Measurements from ENCODE around the gene FXR2.

DNA sequence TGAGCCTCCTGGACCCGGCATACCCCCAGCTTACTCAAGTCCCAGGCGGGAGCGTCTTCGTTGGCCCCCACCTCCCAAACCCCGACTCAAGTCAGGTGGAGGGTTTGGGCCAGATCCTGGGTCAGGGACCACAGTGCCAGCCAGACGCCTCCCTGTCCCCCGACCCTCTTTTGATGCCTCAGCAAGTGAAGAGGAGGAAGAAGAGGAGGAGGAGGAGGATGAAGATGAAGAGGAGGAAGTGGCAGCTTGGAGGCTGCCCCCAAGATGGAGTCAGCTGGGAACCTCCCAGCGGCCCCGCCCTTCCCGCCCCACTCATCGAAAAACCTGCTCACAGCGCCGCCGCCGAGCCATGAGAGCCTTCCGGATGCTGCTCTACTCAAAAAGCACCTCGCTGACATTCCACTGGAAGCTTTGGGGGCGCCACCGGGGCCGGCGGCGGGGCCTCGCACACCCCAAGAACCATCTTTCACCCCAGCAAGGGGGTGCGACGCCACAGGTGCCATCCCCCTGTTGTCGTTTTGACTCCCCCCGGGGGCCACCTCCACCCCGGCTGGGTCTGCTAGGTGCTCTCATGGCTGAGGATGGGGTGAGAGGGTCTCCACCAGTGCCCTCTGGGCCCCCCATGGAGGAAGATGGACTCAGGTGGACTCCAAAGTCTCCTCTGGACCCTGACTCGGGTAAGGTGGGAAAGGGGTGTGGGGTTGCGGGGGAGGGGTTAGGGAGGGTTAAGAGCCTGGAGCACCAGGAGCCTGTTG is 51.4 kb downstream of the FXR2 start:
- TF ChIP-seq RAD21 (IDR thresholded peaks at IDR 0.05) (no peak), YY1 (IDR thresholded peaks at IDR 0.05) (no peak), RXRA (IDR thresholded peaks at IDR 0.05) (no peak)
- TF ChIP-seq, protein P1, sequence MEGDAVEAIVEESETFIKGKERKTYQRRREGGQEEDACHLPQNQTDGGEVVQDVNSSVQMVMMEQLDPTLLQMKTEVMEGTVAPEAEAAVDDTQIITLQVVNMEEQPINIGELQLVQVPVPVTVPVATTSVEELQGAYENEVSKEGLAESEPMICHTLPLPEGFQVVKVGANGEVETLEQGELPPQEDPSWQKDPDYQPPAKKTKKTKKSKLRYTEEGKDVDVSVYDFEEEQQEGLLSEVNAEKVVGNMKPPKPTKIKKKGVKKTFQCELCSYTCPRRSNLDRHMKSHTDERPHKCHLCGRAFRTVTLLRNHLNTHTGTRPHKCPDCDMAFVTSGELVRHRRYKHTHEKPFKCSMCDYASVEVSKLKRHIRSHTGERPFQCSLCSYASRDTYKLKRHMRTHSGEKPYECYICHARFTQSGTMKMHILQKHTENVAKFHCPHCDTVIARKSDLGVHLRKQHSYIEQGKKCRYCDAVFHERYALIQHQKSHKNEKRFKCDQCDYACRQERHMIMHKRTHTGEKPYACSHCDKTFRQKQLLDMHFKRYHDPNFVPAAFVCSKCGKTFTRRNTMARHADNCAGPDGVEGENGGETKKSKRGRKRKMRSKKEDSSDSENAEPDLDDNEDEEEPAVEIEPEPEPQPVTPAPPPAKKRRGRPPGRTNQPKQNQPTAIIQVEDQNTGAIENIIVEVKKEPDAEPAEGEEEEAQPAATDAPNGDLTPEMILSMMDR (IDR thresholded peaks at IDR 0.05; ENCODE audit: low read depth, low read length, missing input control): no peak
- TF ChIP-seq, protein P2, sequence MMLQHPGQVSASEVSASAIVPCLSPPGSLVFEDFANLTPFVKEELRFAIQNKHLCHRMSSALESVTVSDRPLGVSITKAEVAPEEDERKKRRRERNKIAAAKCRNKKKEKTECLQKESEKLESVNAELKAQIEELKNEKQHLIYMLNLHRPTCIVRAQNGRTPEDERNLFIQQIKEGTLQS (IDR thresholded peaks at IDR 0.05): no peak
- TF ChIP-seq, protein P3, sequence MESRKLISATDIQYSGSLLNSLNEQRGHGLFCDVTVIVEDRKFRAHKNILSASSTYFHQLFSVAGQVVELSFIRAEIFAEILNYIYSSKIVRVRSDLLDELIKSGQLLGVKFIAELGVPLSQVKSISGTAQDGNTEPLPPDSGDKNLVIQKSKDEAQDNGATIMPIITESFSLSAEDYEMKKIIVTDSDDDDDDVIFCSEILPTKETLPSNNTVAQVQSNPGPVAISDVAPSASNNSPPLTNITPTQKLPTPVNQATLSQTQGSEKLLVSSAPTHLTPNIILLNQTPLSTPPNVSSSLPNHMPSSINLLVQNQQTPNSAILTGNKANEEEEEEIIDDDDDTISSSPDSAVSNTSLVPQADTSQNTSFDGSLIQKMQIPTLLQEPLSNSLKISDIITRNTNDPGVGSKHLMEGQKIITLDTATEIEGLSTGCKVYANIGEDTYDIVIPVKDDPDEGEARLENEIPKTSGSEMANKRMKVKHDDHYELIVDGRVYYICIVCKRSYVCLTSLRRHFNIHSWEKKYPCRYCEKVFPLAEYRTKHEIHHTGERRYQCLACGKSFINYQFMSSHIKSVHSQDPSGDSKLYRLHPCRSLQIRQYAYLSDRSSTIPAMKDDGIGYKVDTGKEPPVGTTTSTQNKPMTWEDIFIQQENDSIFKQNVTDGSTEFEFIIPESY (IDR thresholded peaks at IDR 0.05): no peak
- TF ChIP-seq, protein P4, sequence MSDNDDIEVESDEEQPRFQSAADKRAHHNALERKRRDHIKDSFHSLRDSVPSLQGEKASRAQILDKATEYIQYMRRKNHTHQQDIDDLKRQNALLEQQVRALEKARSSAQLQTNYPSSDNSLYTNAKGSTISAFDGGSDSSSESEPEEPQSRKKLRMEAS (IDR thresholded peaks at IDR 0.05): no peak
- TF ChIP-seq, protein P5, sequence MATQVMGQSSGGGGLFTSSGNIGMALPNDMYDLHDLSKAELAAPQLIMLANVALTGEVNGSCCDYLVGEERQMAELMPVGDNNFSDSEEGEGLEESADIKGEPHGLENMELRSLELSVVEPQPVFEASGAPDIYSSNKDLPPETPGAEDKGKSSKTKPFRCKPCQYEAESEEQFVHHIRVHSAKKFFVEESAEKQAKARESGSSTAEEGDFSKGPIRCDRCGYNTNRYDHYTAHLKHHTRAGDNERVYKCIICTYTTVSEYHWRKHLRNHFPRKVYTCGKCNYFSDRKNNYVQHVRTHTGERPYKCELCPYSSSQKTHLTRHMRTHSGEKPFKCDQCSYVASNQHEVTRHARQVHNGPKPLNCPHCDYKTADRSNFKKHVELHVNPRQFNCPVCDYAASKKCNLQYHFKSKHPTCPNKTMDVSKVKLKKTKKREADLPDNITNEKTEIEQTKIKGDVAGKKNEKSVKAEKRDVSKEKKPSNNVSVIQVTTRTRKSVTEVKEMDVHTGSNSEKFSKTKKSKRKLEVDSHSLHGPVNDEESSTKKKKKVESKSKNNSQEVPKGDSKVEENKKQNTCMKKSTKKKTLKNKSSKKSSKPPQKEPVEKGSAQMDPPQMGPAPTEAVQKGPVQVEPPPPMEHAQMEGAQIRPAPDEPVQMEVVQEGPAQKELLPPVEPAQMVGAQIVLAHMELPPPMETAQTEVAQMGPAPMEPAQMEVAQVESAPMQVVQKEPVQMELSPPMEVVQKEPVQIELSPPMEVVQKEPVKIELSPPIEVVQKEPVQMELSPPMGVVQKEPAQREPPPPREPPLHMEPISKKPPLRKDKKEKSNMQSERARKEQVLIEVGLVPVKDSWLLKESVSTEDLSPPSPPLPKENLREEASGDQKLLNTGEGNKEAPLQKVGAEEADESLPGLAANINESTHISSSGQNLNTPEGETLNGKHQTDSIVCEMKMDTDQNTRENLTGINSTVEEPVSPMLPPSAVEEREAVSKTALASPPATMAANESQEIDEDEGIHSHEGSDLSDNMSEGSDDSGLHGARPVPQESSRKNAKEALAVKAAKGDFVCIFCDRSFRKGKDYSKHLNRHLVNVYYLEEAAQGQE (IDR thresholded peaks at IDR 0.05): no peak

All from liver (tissue), 3 donors.